ENCODE results near the gene SPRING1.

DNA sequence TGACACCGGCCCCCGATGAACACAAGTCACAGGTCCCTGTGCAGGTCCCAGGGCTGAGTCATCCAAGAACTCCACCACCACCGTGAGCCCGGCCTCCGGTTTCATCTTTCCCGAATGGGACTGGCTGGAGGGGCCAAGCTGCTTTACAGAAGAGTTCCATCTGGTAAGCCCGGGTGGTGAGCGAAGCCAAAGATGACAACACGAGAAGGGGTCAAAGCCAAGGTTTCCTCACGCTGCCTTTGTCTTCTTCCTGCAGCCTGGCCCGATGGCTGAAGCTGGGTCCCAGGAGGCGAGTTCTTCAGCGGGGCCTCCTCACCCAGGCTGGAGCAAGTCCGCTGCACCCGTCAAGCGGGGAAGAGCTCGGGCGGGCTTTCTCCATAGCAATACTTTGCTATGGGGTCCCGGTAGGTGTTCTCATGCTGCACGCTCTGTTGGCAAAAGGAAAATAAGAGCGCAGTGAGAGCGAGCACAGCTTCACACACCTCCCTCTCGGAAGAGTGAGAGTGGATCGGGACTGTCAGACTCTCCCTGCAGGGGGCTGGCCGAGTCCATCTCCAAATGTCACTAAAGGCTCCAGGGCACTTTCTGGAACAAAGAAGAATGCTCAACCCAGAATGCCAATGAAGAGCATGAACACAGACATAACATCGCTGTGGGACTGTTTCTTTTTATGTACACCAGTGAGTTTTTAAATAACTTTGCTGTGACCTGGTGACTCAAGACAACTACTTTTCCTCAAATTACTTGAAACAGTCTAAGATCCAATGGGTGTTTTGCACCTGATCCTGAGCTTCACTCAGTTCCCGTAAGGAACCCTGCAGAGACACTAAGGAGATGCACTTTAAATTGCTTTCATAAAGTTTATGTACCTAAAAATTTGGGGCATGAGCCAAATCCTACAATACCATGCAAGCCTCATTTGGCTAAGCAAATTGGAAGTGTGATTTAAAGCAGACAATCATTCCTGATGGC lies 20.1 kb downstream of the SPRING1 start:
- no peak for TF ChIP-seq POLR2A (IDR thresholded peaks at IDR 0.05; ENCODE audit: extremely low read depth, insufficient read length)
- TF ChIP-seq, protein P1, sequence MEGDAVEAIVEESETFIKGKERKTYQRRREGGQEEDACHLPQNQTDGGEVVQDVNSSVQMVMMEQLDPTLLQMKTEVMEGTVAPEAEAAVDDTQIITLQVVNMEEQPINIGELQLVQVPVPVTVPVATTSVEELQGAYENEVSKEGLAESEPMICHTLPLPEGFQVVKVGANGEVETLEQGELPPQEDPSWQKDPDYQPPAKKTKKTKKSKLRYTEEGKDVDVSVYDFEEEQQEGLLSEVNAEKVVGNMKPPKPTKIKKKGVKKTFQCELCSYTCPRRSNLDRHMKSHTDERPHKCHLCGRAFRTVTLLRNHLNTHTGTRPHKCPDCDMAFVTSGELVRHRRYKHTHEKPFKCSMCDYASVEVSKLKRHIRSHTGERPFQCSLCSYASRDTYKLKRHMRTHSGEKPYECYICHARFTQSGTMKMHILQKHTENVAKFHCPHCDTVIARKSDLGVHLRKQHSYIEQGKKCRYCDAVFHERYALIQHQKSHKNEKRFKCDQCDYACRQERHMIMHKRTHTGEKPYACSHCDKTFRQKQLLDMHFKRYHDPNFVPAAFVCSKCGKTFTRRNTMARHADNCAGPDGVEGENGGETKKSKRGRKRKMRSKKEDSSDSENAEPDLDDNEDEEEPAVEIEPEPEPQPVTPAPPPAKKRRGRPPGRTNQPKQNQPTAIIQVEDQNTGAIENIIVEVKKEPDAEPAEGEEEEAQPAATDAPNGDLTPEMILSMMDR (IDR thresholded peaks at IDR 0.05; ENCODE audit: low read depth, low read length) = no peak
- TF ChIP-seq, protein P2, sequence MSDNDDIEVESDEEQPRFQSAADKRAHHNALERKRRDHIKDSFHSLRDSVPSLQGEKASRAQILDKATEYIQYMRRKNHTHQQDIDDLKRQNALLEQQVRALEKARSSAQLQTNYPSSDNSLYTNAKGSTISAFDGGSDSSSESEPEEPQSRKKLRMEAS (IDR thresholded peaks at IDR 0.05; ENCODE audit: low read depth, low read length) = no peak

Data from NB4 (cell line).